ENCODE results near the gene TPST1. TPM values are rescaled to one million over a fixed set of nuclear protein-coding genes. Genes with fewer than 3 reads are reported as not detected.

TPST1 gene
- polyA plus RNA-seq, 1 of the 3 experiments (the other 2 are of a cell fraction), result 36.4 TPM

DNA sequence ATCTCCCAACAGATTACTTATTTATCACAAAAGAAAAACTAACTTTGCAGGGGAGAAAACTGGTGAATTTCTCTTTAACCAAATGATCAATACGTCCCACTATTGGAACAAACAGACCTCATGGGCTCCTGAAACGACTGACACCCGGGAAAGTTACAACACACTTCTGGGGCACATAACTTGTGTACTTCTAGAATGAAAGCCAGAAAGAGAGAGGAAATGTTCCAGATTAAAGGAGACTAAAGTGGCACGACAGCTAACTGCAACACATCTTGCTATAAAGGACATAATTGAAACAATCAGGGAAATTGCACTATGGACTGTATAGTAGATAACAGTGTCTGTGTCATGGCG, 14.7 kb upstream of the TPST1 start:
- Histone ChIP-seq H3K36me3 (replicated peaks in 1 of 2; ENCODE audit: control insufficient read depth in 1 of 2, insufficient read depth in 2 of 2, low read length in 1 of 2) (no peaks in the 10 kb centered on the region), H3K9me2 (no peaks in the 10 kb centered on the region), H3K4me2 (no peak overlapping the region), H3K27me3 (ENCODE audit: insufficient read depth) (no peaks in the 10 kb centered on the region), H3K27ac (ENCODE audit: low read depth in 2 of 2, low read length in 1 of 2) (no peak overlapping the region), H3K9ac (no peak overlapping the region), H4K20me1 (ENCODE audit: insufficient read depth) (no peaks in the 10 kb centered on the region), H3K79me2 (ENCODE audit: insufficient read depth) (no peaks in the 10 kb centered on the region), H3K4me3 (ENCODE audit: low read depth in 2 of 2, low read length in 1 of 2) (no peak overlapping the region), H3K9me3 (no peaks in the 10 kb centered on the region), H3F3A (replicated peaks; ENCODE audit: insufficient read depth) (no peaks in the 10 kb centered on the region), H3K4me1 (ENCODE audit: control insufficient read depth in 1 of 2, insufficient read depth in 2 of 2, low read depth in 1 of 2, low read length in 1 of 2) (peaks cover 0 to 7% of the 10 kb centered on the region in 2 experiments; a peak in 1 of 4 replicates), H2AFZ (ENCODE audit: low read depth) (no peak overlapping the region)
- ChIA-PET POLR2A (no interaction called here), CTCF (no interaction called here)
- no peak for DNase-seq
- 72% methylated on average over 5 of the region's 5 CpGs for whole genome bisulfite sequencing (ENCODE audit: low lambda C conversion rate)
- TF ChIP-seq GABPA (IDR thresholded peaks at IDR 0.05; ENCODE audit: low read depth) (no peak), RXRA (IDR thresholded peaks at IDR 0.05; ENCODE audit: borderline replicate concordance, low read depth) (no peak)

DNA sequence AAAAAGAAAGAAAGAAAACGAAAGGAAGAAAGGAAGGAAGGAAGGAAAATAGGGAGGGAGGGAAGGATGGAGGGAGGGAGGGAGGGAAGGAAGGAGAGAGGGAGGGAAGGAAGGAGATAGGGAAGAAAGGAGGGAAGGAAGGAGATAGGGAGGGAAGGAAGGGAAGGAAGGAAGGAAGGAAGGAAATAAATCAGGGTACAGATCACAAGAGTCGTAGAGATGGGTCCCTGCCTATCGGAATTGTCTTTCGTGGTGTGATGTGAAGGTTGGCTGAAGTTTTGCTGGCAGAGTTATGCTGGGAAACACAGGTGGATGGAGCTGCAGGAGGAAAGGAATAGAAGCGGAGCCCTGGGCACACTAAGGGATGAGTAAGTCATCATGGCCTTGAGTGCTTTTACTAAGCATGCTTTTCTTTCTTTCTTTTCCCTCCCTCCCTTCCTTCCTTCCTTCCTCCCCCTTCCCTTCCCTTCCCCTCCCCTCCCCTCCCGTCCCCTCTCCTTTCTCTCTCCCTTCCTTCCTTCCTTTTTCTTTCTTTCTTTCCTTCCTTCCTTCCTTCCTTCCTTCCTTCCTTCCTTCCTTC, 11.9 kb upstream of the TPST1 start:
- TF ChIP-seq MXI1 (IDR thresholded peaks at IDR 0.05; ENCODE audit: low read depth, low read length) (no peak), TCF12 (IDR thresholded peaks at IDR 0.05) (no peak), RFX5 (IDR thresholded peaks at IDR 0.05; ENCODE audit: low read length) (no peak), JUND (IDR thresholded peaks at IDR 0.05) (no peak), SMC3 (IDR thresholded peaks at IDR 0.05; ENCODE audit: low read depth, low read length) (no peak)
- TF ChIP-seq, protein P1, sequence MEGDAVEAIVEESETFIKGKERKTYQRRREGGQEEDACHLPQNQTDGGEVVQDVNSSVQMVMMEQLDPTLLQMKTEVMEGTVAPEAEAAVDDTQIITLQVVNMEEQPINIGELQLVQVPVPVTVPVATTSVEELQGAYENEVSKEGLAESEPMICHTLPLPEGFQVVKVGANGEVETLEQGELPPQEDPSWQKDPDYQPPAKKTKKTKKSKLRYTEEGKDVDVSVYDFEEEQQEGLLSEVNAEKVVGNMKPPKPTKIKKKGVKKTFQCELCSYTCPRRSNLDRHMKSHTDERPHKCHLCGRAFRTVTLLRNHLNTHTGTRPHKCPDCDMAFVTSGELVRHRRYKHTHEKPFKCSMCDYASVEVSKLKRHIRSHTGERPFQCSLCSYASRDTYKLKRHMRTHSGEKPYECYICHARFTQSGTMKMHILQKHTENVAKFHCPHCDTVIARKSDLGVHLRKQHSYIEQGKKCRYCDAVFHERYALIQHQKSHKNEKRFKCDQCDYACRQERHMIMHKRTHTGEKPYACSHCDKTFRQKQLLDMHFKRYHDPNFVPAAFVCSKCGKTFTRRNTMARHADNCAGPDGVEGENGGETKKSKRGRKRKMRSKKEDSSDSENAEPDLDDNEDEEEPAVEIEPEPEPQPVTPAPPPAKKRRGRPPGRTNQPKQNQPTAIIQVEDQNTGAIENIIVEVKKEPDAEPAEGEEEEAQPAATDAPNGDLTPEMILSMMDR (IDR thresholded peaks at IDR 0.05), result no peak
- TF ChIP-seq, protein P2, sequence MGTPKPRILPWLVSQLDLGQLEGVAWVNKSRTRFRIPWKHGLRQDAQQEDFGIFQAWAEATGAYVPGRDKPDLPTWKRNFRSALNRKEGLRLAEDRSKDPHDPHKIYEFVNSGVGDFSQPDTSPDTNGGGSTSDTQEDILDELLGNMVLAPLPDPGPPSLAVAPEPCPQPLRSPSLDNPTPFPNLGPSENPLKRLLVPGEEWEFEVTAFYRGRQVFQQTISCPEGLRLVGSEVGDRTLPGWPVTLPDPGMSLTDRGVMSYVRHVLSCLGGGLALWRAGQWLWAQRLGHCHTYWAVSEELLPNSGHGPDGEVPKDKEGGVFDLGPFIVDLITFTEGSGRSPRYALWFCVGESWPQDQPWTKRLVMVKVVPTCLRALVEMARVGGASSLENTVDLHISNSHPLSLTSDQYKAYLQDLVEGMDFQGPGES (IDR thresholded peaks at IDR 0.05; ENCODE audit: low read depth, low read length), result no peak
- H3K9me3 ChIP-seq, result no peaks in the 10 kb centered on the region
- no peak overlapping the region for H3K9ac ChIP-seq
- POLR2A ChIA-PET, result no interaction called here
- no peaks in the 10 kb centered on the region for H3K79me2 ChIP-seq (ENCODE audit: insufficient read depth)
- no peak overlapping the region for H3K27ac ChIP-seq (ENCODE audit: low read depth in 2 of 2, low read length in 1 of 2)
- H4K20me1 ChIP-seq (ENCODE audit: insufficient read depth), result no peaks in the 10 kb centered on the region
- no peak overlapping the region for H3K4me3 ChIP-seq (ENCODE audit: low read depth in 2 of 2, low read length in 1 of 2)
- H3K4me2 ChIP-seq, result no peak overlapping the region
- no peak for DNase-seq
- H3F3A ChIP-seq (replicated peaks; ENCODE audit: insufficient read depth), result no peaks in the 10 kb centered on the region
- no peak overlapping the region for H2AFZ ChIP-seq (ENCODE audit: low read depth)
- no peaks in the 10 kb centered on the region for H3K9me2 ChIP-seq
- WGBS (ENCODE audit: low lambda C conversion rate), result 77% methylated on average over 6 of the region's 6 CpGs
- H3K36me3 ChIP-seq (replicated peaks in 1 of 2; ENCODE audit: control insufficient read depth in 1 of 2, insufficient read depth in 2 of 2, low read length in 1 of 2), result no peaks in the 10 kb centered on the region
- peaks cover 0 to 7% of the 10 kb centered on the region in 2 experiments; a peak in 1 of 4 replicates for H3K4me1 ChIP-seq (ENCODE audit: control insufficient read depth in 1 of 2, insufficient read depth in 2 of 2, low read depth in 1 of 2, low read length in 1 of 2)
- H3K27me3 ChIP-seq (ENCODE audit: insufficient read depth), result no peaks in the 10 kb centered on the region
- CTCF ChIA-PET, result interaction anchor here (1.1 to 1.5 kb wide), 2 partner anchors 8 to 14 kb away, joined by 3 read pairs; no protein-coding TSS in a partner anchor

DNA sequence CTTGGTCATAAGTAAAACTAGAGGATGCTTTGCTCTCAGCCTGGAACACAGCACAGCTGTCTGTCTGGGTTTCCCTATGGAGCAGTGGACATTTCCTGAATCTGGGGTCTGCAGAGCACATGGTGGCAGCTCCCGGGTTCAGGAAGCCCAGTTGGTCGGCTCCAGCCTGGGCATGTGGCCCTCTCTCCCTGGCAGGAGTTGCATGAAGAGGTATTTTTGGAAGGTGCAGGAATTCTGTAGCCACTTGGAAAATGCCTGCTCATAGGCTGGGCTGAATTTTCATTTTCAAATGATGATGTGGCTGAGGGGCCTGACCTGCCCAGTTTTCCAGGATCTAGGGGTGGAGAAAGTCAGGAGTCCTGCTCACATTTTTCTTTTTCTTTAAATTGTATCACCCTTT, 6.7 kb upstream of the TPST1 start:
- peak; percentile 36 for DNase-seq
- no peak for TF ChIP-seq TAF1 (IDR thresholded peaks at IDR 0.05; ENCODE audit: borderline replicate concordance, low read depth, low read length)
- Histone ChIP-seq H3F3A (replicated peaks; ENCODE audit: insufficient read depth) (peaks cover 7% of the 10 kb centered on the region), H3K9me3 (no peaks in the 10 kb centered on the region), H3K27ac (ENCODE audit: low read depth in 2 of 2, low read length in 1 of 2) (no peak overlapping the region), H3K4me1 (ENCODE audit: control insufficient read depth in 1 of 2, insufficient read depth in 2 of 2, low read depth in 1 of 2, low read length in 1 of 2) (no peaks in the 10 kb centered on the region; a peak in 1 of 4 replicates), H2AFZ (ENCODE audit: low read depth) (no peak overlapping the region), H3K9me2 (no peaks in the 10 kb centered on the region), H3K27me3 (ENCODE audit: insufficient read depth) (no peaks in the 10 kb centered on the region), H3K4me3 (ENCODE audit: low read depth in 2 of 2, low read length in 1 of 2) (no peak overlapping the region), H3K4me2 (no peak overlapping the region), H3K9ac (no peak overlapping the region), H3K79me2 (ENCODE audit: insufficient read depth) (no peaks in the 10 kb centered on the region), H4K20me1 (ENCODE audit: insufficient read depth) (no peaks in the 10 kb centered on the region), H3K36me3 (replicated peaks in 1 of 2; ENCODE audit: control insufficient read depth in 1 of 2, insufficient read depth in 2 of 2, low read length in 1 of 2) (no peaks in the 10 kb centered on the region)
- WGBS (ENCODE audit: low lambda C conversion rate), result 79% methylated on average over 2 of the region's 2 CpGs
- CTCF ChIA-PET, result interaction anchor here (0.6 to 0.9 kb wide), 2 partner anchors 10 to 101 kb away, joined by 4 read pairs; no protein-coding TSS in a partner anchor
- POLR2A ChIA-PET, result no interaction called here

Data from SK-N-SH (cell line).